ENCODE data around the gene STAT5B.
A peak's percentile ranks its signal among the peaks of the same experiment; 100 is the strongest.
"Not testable (repeated sequence)": the region's sequence is repeated elsewhere in the genome, so short reads cannot be mapped to it uniquely, and the experiment has no call there.

STAT5B gene

DNA sequence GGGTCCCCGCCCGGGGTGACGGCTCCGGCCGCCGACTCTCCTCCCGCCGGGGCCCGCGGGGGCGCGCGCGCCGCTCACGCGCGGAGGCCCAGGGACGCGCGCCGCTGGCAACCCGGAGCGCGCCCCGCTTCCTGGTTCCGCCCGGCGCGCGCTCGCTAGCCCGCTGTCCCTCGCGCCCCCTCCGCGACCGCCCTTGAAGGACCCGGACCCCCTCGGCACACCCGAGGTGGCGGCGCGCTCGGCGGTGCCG is at the start of gene STAT5B:
TSS of gene STAT5B (minus strand) at position 33 of the 250 bp plus-strand sequence. CDS start 44,264 bp downstream, outside the sequence.
- DNase-seq: no peak

DNA sequence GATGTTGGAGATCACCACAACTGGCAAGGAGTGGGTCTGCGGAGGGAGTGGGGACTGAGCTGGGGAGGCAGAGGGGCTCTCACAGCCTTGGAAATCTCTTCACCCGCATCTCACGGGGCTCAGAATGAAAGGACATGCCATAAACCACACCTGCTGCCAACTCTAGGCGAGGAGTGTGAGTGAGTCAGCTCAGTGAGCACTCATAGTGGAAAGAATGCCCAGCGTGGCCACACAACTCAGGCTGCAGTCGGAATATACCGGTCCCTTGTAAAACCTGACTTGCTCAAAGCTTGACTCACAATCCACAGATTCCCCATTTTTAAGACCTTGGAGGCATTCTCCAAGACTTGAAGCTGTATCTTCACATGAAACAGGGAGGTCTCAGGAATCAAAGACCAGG is 48.8 kb upstream of the STAT5B start:
- DNase-seq: no peak

DNA sequence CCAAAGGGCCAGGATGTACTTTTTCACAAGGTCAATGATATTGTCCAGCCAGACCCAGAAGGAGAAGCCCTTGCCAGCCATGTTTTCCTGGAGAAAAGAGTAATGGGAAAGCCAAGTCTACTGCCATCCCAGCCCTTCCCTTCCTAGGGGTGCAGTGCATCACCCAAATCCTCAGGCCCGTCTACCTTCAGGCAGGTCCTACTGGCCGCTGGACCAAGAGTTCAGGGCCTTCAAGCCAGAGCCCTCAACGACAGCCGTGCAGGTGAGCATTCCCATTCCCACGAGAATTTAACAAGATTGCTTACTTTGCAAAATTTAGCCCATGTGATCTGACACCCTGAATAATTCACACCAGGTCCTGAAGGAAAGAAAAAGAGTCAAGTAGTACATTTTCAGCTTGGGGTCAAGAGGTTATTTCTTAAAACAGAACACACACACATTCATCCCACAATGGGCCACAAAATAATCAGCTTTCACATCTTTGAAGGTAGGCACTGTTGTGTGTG is 47.1 kb upstream of the STAT5B start:
- no peak for DNase-seq

DNA sequence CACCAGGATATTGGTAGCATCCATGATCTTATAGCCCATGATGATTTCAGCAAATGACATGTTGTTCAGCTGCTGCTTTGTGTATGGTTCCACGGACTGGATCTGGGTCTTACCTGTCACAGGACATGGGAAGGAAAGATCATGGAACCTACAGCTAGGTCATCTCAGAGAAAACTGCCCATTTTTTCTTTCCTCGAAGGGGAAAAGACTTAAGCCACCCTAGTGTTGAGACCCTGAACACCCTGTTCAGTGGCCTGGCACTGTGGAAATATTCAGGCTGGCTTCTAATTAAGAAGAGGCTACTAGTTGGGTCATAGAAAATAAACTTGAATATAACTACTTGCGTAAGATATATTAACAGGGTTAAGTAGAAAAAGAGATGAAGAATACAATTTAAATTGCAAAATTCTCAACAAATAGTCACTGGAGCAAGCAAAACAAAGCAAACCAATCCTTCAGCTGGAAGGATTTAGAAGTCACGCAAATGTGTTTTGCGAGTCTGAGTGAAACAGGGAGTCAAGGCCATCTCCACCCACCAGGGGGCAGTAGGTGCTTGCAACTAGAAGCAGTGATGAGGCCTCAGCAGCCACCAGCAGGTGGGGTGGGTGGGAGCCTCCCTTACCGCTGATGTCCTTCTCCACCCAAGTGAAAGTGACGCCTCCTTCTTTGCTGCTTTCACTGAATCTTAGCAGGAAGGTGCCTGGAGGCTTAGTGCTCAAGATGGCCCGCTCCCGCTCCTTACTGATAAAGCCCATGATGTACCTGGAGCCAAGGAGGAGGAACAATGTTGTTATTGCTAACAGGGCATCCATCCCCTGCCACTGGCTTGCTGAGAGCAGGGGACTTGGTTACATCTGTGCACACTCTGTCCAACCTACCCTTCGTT is 46.4 kb upstream of the STAT5B start:
- peak; percentile 93 for DNase-seq

DNA sequence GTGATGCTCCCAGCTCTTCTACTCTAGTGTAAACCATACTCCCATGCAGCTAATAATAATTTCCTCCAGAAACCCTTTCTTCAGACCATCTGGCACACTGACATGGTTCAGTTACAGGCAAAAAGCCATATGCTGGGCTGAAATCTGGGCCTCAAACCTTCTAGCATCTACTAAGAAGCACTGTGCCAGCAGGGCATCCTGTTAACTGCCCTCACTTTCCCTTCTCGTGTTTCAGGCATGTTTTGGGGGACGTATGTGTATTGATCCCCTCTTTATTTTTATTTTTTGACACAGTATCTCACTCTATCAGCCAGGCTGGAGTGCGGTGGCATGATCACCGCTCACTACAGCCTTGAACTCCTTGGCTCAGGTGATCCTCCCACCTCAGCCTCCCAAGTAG is 45.4 kb upstream of the STAT5B start:
- peak; percentile 93 for DNase-seq

DNA sequence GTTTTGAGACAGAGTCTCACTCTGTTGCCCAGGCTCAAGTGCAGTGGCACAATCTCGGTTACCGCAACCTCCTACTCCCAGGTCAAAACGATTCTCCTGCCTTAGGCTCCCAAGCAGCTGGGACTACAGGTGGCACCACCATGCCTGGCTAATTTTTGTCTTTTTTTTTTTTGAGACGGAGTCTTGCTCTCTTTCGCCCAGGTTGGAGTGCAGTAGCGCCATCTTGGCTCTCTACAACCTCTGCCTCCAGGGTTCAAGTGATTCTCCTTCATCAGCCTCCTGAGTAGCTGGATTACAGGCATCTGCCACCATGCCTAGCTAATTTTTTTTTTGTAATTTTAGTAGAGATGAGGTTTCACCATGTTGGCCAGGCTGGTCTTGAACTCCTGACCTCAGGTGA is 41.8 kb upstream of the STAT5B start:
- DNase-seq: not testable (repeated sequence)

DNA sequence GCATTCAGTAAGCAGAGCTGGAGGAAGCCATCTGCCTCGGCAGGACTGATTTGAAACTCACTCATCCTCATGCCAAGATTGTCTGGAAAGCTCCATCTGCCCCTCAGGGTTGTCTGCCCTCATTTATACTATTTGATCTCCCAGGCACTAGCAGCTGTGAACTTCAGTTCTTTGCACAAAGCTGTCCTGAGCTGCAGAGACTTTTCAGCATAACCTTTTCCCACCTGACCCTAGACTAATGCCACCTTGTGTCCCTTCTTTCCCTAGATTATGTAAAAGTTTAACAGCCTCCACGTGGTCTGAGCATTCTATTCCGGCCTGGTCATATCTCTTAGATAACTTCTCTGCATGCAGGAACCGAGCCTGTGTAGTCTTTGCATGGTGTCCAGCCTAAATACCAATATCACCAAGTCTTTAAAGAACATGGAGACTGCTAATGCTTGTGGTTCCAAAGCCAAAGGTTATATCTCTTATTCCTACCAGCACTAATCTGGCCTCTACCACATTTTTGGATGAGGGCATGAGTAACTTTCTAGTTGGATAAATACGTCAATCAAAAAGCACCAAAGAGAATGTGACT is 41.2 kb upstream of the STAT5B start:
- DNase-seq: peak; percentile 83

DNA sequence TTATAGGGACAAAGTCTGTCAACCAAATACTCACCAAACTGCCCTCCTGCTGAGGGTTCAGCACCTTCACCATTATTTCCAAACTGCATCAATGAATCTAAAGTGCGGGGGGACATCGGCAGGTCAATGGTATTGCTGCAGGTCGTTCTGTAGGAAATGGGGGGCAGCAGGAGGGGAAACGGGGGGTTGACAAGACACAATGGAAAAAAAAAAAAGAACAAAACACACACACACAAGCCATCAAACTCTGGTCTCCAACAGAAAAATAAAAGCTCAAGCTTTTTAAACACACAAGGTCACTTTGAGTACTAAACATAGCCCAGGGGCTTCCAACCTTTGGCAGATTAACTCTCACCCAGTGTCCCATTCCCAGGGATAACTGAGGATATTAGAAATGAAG is 40.6 kb upstream of the STAT5B start:
- peak; percentile 68 for DNase-seq

DNA sequence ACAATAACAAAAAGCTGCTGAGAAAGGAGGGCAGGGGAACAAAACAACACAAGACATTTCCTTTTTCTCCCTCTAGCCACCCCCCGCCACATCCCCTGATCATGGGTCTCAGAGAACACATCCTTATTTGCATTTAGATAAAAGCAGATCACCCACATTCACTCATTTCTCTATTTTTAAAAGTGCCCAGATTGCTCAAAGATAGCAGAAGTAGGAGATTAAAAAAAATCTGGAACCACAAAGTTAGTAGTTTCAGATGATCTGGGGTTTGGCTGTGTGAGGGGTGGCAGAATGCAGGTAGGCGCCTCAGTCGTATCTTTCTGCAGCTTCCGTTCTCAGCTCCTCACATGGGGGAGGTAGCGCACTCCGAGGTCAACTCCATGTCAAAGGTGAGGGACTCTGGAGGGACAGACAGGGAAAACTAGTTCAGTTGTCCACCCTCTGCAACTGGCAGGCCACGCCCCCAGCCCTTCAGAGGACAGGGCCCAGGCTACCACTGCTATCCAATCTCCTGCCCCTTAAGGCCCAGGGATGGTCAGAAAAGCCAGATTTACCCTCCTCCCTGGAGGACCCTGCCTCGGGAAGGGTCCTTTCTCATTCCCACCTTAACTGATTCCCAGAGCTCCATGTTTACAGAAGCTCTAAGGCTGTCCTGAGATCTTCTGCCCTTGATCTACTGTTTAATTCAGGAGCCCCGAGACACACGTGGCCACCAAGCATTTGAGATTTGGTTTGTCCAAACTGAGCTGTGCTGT is 39.4 kb upstream of the STAT5B start:
- no peak for DNase-seq

DNA sequence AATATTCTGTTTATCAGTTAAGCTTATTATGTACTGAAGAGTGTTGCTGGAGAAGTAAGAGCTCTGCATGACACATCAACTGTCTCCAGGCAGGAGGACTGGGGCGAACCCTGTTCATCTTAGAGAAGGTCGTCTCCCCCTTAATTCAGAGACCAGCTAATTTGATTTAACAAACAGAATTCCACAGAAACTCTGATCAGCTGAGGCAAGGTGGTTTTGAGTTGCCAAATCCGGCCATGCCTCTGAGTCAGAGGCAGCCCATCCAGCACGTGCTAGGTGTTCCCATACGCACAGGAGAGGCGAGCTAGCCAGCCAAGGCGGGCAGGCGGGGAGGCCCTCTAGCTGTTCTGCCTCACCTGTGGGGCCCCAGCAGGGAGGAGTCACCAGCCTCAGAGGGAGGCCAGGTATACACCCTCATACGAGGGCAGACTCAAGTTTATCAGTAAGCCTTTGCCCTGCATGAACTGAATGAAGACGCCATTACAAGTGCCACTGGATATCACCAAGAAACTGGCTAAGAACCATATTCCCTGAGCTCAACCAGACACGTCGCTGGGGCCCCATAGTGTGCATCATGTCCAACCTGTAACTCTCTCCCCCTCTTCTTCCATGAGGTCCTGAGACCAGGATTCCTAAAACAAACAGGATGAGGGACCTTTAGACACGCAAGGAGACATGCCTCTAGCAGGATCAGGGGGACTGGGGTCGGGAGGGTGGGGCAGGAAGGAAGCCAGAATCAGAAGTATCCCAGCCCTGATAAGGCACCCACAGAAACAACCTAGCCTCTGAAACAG is 37.8 kb upstream of the STAT5B start:
- no peak for DNase-seq

DNA sequence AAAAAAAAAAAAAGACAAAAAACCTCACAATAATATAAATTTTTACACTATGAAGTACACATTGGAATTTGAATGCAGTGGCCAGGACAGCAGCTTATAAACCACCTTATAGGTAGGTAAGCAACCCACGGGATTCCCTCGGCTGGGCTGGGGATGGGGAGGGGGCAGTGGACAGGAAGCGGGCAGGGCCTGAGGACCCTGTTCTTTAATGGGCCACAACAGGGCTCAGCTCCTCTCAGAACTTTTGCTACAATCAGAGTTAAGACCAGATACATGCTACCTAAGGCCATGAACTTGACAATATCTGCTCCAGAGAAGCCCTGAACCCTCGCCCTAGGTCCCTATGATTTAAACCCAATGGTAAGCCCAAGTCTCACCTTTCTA is 37.2 kb upstream of the STAT5B start:
- DNase-seq: no peak

DNA sequence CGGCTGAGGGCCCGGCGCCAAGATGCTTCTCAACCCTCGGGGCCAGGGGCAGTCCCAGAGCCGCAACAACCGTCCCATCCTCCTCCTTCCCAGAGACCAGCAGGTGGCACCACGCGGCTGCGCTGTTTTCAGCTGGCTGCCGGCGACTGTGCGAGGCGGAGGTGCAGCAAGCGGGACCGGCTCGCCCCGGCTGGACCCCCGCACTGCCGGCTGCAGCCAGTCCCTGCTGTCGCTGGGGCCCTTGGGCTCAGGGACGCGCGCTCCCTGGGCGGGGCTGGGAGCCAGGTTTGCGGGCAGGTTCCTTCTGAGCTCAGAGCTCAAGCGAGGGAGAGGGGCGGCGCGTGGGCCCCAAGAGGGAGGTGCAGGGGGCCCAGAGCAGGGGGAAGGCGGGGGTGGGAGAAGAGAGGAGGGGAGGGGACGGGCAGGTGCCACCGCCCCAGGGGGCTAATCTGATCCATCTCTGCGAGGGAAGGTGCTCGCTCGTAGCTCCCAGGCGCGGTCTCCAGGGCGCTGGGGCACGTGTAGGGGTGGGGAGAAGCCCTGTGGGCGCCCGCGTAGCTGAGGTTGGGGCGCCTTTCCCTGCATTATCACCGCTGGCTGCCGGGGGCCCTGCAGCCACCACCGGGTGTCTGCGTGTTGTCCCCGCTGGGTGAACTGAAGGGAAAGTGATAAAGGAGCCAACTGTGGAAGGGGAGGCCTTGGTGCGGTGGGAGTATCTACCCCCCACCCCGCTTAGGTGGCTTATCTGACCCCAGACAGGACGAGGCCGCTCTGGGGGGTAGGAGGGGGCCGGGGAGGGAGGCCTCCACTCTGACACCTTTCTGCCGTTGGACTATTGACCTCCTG is 36.3 kb upstream of the STAT5B start:
- DNase-seq: peak; percentile 76

DNA sequence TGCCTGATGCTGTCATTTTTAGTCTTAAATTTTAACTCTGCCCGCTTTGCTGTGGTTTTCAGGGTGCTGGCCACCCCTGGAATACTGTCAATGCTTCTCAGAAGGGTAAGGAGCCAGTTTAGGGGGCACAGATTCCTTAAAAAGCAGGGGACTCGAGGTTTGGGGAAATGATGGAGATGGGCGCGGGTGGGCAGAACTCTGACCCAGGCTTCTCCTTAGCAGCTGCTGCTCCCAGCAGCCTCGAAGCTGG is 35.8 kb upstream of the STAT5B start:
- DNase-seq: no peak

DNA sequence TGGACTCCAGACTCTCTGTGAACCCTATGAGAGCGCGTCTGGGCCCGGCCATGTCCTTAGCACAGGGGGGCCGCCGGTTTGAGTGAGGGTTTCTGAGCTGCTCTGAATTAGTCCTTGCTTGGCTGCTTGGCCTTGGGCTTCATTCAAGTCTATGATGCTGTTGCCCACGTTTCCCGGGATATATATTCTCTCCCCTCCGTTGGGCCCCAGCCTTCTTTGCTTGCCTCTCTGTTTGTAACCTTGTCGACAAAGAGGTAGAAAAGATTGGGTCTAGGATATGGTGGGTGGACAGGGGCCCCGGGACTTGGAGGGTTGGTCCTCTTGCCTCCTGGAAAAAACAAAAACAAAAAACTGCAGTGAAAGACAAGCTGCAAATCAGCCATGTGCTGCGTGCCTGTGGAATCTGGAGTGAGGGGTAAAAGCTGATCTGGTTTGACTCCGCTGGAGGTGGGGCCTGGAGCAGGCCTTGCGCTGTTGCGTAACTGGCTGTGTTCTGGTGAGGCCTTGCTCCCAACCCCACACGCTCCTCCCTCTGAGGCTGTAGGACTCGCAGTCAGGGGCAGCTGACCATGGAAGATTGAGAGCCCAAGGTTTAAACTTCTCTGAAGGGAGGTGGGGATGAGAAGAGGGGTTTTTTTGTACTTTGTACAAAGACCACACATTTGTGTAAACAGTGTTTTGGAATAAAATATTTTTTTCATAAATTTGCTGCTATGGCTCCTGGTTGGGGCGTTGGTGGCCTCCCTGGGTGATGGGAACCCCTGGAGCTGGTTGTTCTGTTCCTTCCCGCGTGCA is 35.2 kb upstream of the STAT5B start:
- DNase-seq: no peak

DNA sequence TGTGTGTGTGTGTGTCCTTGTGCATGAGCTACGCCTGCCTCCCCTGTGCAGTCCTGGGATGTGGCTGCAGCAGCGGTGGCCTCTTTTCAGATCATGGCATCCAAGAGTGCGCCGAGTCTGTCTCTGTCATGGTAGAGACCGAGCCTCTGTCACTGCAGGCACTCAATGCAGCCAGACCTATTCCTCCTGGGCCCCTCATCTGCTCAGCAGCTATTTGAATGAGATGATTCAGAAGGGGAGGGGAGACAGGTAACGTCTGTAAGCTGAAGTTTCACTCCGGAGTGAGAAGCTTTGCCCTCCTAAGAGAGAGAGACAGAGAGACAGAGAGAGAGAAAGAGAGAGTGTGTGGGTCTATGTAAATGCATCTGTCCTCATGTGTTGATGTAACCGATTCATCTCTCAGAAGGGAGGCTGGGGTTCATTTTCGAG is 34.6 kb upstream of the STAT5B start:
- DNase-seq: no peak

DNA sequence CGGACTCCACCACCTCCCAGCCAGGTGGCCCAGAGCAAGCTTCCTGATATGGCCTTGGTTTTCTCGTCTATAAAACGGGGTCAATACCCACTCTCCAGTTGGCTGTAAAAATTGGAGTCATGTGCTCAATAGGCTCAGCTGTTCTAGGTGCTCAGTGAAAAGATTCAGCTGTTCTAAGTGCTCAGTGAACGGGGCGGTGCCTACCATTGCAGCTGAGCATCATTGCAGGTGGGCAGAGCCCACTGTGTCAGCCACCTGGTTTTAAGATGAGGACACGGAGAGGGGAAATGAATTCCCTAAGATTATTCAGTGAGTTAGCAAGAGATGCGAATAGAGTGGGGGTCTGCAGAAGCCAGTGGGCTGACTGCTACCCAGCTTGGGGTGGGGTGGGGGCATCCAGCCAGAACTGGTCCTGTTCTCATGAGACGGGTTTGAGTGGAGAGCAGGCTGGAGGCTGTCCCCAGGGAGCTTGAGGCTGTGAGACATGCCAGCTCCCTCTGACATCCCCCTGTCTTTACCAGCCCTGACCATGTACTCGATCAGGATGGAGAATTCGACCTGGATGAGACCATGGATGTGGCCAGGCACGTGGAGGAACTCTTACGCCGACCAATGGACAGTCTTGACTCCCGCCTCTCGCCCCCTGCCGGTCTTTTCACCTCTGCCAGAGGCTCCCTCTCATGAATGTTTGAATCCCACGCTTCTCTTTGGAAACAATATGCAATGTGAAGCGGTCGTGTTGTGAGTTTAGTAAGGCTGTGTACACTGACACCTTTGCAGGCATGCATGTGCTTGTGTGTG is 34.0 kb upstream of the STAT5B start:
- no peak for DNase-seq

DNA sequence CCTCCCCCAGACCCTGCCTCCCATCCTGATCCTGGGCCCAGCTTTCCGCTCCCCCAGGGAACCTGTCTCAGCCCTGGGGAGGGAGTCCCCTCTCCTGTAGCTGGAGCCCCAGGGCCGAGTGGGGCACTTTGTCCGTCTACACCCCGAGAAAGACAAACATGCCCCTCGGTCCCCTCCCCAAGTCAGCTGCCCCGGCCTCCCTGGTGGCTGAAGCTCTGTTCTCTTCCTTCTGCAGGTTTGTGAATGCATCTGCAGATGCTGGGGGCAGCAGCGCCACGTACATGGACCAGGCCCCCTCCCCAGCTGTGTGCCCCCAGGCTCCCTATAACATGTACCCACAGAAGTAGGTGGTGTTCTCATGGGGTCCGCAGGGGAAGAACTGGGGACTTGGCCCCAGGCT is 33.0 kb upstream of the STAT5B start:
- no peak for DNase-seq

DNA sequence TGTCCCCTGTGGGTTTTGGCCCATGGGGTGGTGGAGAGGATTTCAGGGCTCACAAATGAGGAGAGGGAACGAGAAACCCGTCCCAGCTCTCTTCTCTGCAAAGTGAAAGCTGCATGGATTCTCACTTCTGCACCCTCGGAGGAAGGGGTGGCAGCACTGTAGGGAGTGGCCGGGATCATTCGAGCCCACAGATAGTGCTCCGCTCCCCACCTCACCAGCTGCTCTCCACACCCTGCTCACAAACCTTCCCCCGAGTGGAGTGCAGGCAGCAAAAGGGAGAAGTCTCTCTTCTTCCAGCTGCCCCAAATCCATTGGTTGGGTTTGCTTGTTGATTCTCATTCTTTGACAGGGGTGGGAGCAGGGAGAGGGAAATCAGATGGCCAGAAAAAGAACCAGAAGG is 32.3 kb upstream of the STAT5B start:
- no peak for DNase-seq

DNA sequence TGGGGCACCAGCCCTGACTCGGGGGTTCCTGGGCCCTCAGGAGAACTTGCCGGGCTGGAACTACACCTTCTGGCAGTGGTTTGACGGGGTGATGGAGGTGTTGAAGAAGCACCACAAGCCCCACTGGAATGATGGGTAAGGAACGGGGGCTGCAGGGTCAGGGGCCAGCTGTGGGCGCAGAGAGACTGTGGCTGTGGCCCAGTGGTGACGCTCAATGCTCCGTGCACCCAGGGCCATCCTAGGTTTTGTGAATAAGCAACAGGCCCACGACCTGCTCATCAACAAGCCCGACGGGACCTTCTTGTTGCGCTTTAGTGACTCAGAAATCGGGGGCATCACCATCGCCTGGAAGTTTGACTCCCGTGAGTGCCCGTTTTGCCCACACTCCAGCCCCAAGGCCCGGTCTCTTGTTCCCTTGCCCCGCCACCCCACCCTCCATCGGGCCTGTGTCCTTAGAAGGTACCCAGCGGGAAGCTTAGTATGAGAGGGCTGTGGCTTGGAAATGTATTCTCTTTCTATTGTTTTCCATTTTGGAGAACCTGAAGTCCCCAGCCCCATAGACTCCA is 31.3 kb upstream of the STAT5B start:
- no peak for DNase-seq

DNA sequence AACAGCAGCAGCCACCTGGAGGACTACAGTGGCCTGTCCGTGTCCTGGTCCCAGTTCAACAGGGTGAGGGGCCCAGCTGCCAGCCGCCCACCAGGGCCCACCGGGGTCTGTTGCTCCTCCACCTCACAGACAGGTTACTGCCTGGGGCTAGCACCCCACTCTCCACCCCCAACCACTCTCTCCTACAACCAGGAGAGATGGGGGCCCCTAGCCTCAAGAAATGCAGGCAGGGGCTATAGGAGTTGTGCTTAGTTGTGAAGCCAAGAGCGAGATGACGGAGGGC is 30.1 kb upstream of the STAT5B start:
- DNase-seq: no peak

Measured in NCI-H1694 treated with DMSO at 0.1 percent for 48 hours (cell line).